ENCODE measurements around the gene CPEB3. TPM values are rescaled to one million over a fixed set of nuclear protein-coding genes. Genes with fewer than 3 reads are reported as not detected.

The CPEB3 gene
- total RNA-seq, 4 donors from 2014 or later, result 2.8 to 6.3 (median 6.2) TPM

DNA sequence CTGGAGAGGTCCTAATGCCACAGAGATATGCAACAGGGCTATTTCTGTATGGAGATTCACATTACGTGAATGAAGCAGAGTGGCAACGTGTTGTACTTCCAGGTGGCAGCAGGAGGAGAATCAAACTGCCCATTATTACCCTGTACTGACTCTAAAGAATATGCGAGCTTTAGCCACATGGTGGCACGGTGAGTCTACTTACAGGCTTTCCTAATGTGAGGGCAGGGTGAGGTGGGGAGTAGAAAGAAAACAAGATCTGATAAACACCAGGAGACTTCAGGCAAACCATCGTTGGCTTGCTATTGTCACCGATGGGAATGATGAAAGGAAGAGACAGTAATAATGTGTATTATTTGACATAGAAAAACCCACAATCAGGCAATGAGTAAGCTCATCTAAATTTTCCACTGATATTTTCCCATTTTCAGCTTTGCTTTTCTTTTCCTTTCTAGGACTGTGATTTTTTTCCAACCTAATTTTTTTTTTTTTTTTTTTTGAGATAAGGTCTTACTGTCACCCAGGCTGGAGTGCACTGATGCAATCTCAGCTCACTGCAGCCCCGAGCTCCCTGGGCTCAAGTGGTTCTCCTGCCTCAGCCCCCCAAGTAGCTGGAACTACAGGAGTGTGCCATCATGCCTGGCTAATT lies 203.0 kb downstream of the CPEB3 start:
- ATAC-seq (ENCODE audit: low FRiP score), result peak; percentile 85
- TF ChIP-seq, protein P1, sequence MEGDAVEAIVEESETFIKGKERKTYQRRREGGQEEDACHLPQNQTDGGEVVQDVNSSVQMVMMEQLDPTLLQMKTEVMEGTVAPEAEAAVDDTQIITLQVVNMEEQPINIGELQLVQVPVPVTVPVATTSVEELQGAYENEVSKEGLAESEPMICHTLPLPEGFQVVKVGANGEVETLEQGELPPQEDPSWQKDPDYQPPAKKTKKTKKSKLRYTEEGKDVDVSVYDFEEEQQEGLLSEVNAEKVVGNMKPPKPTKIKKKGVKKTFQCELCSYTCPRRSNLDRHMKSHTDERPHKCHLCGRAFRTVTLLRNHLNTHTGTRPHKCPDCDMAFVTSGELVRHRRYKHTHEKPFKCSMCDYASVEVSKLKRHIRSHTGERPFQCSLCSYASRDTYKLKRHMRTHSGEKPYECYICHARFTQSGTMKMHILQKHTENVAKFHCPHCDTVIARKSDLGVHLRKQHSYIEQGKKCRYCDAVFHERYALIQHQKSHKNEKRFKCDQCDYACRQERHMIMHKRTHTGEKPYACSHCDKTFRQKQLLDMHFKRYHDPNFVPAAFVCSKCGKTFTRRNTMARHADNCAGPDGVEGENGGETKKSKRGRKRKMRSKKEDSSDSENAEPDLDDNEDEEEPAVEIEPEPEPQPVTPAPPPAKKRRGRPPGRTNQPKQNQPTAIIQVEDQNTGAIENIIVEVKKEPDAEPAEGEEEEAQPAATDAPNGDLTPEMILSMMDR (IDR thresholded peaks at IDR 0.05), result peak in 1 of 3 donors; percentile 55
- peak; percentile 42 for DNase-seq (ENCODE audit: low spot score)

DNA sequence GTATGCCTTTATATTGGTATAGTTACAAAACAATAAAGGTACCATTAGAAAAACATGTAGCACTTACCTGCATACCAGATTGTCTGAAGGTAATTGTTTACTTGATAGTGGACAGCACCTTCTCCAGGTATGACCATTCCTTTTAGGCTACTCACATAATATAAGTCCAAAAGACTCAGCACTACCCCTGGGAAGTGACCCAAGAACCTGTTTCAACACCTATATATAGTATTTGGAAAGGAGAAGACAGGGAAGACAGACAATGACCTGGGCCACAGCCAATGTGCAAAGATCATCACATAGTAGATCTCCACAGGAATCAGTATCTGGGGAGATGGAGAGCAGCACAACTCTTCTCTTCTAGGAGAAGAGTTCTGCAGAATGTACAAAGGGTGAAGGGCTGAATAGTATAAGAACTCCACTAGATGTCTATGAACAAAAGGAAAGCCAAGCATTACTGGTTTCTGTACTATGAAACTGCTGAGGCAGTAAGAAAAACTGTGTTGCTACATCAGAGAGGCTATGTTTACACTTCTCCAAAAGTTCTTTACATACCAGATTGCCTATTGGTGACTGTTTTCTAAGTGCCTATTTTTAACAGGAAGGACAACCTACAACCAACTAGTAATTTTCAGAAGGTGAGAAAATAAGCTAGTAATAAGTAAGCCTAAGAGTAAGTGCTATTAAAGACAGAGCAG lies 208.1 kb downstream of the CPEB3 start:
- TF ChIP-seq, protein P1 (IDR thresholded peaks at IDR 0.05), result no peak
- ATAC-seq (ENCODE audit: low FRiP score), result no peak
- DNase-seq (ENCODE audit: low spot score), result no peak

GRCh38 chr10:92081641-92082040 lies 209.2 kb downstream of the CPEB3 start:
- DNase-seq (ENCODE audit: low spot score) (no peak), ATAC-seq (ENCODE audit: low FRiP score) (no peak)
- TF ChIP-seq, protein P1 (IDR thresholded peaks at IDR 0.05), result no peak

GRCh38 chr10:92080244-92080643 lies 210.6 kb downstream of the CPEB3 start:
- no peak for ATAC-seq (ENCODE audit: low FRiP score)
- no peak for DNase-seq (ENCODE audit: low spot score)
- TF ChIP-seq, protein P1 (IDR thresholded peaks at IDR 0.05), result no peak

GRCh38 chr10:92079003-92079402 lies 211.9 kb downstream of the CPEB3 start:
- ATAC-seq (ENCODE audit: low FRiP score) (no peak), DNase-seq (ENCODE audit: low spot score) (no peak)
- TF ChIP-seq, protein P1 (IDR thresholded peaks at IDR 0.05), result no peak

DNA sequence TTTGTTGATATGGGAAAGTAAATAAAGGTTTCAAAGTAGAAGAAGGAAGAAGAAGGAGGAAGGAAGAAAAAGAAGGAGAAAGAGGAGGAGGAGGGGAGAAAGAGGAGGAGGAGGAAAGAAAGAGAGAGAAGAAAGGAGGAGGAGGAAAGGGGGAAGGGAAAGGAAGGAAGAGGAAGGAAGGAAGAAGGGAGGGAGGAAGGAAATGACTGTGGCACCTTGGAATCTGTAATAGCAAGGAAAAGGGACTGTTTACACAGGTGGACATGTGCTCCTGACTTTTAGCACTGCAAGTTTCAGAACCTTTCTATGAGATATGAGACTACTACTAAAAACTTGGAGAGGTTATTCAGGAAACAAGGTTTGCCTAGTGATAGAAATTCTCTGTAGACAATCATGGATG lies 214.2 kb downstream of the CPEB3 start:
- TF ChIP-seq, protein P1 (IDR thresholded peaks at IDR 0.05), result no peak
- no peak for ATAC-seq (ENCODE audit: low FRiP score)
- DNase-seq (ENCODE audit: low spot score), result no peak

DNA sequence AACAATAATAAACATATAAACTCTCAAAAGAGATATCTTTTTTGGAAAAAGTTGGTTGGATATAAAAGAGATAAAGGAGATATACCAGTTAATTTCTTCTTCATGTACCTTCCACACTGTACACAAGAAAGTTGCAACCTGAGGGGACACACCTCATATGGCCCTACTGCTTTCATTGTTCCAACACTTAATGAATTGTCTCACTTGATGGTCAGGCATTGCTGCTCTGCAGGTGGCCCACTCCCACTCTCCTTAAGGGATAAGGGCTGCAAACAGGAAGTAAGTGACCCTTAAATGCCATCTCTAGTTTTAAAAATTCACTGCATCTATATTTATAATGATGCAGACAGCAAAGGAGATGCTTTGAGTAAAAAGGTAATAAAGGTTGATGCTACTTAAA lies 215.0 kb downstream of the CPEB3 start:
- DNase-seq (ENCODE audit: low spot score), result no peak
- ATAC-seq (ENCODE audit: low FRiP score), result no peak
- TF ChIP-seq, protein P1 (IDR thresholded peaks at IDR 0.05), result no peak
